Activated T-cell treated with anti-CD3 and anti-CD28 coated beads, Interleukin-2, amount 50 U/mL, for 72 hours (primary cell): ENCODE measurements around the gene PCK1. TPM values are rescaled to one million over a fixed set of nuclear protein-coding genes. Genes with fewer than 3 reads are reported as not detected.

Experiments used
- ATAC-seq, 2 donors: fragments of 150-1000 bp; cut with Tn5 transposase; replicated peaks in 1 of 2; 2 replicates each; pipeline ENCODE4 v1.10.0; 2021; ENCODE audit warnings: moderate library complexity in 2 of 2, mild to moderate bottlenecking in 1 of 2
- DNase-seq, 2 donors: peaks; one replicate each; pipeline ENCODE4 v3.0.0; 2021 to 2022; ENCODE audit warnings: mixed read lengths in 1 of 2
- H3K27ac Mint-ChIP-seq: one replicate; pipeline ENCODE4 v1.8.0; 2022; ENCODE audit warnings: mild to moderate bottlenecking, moderate library complexity, mixed read lengths
- H3K27me3 Mint-ChIP-seq: one replicate; pipeline ENCODE4 v1.8.0; 2022; ENCODE audit warnings: low read depth, mixed read lengths
- H3K36me3 Mint-ChIP-seq, 2 donors: one replicate each; pipeline ENCODE4 v1.8.0; 2022; ENCODE audit warnings: mixed read lengths in 2 of 2, mild to moderate bottlenecking in 1 of 2; ENCODE audit not compliant: insufficient read depth in 2 of 2
- H3K4me1 Mint-ChIP-seq: one replicate; pipeline ENCODE4 v1.8.0; 2022; ENCODE audit warnings: low read depth, mixed read lengths
- H3K4me3 Mint-ChIP-seq, 2 donors: one replicate each; pipeline ENCODE4 v1.8.0; 2022; ENCODE audit warnings: mild to moderate bottlenecking in 2 of 2, mixed read lengths in 2 of 2, moderate library complexity in 2 of 2
- H3K9me3 Mint-ChIP-seq, 2 donors: one replicate each; pipeline ENCODE4 v1.8.0; 2022; ENCODE audit warnings: mixed read lengths in 2 of 2
- total RNA-seq, 2 donors: library from RNA; stranded (reverse); gene quantifications; one replicate each; pipeline ENCODE4 v1.2.3, GENCODE V29; 2022

The PCK1 gene
- total RNA-seq, 2 donors from 2014 or later, result not detected

- peaks cover 42% of the 10 kb centered on the region for H3K27me3 Mint-ChIP-seq
- H3K27ac Mint-ChIP-seq, result no peak overlapping the region
- no peaks in the 10 kb centered on the region for H3K4me1 Mint-ChIP-seq
- no peak overlapping the region for H3K4me3 Mint-ChIP-seq
- DNase-seq (no peak), ATAC-seq (no peak)
- no peaks in the 10 kb centered on the region for H3K9me3 Mint-ChIP-seq
- no peaks in the 10 kb centered on the region for H3K36me3 Mint-ChIP-seq
These were observed 2.2 kb upstream of the PCK1 start for GRCh38 chr20:57558614-57559288.

DNA sequence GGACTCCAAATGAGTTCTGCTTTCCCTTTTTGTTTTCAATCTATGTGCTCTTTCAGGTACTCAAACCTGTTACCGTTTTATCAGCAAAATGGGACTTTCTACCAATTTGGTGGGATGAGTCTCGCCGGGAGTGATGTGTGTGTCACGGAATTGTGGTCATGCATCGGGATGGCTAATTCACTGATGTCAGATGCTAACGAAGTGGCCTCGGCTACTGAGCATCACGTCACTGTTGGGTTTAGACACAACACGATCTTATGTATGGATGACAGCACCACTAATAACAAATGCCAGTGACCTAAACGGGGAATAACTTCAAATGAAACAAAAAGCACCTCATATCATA is 1.6 kb upstream of the PCK1 start:
- no peaks in the 10 kb centered on the region for H3K9me3 Mint-ChIP-seq
- peaks cover 42% of the 10 kb centered on the region for H3K27me3 Mint-ChIP-seq
- H3K27ac Mint-ChIP-seq, result no peak overlapping the region
- H3K36me3 Mint-ChIP-seq, result no peaks in the 10 kb centered on the region
- DNase-seq, result no peak
- no peak for ATAC-seq
- H3K4me3 Mint-ChIP-seq, result no peak overlapping the region
- no peaks in the 10 kb centered on the region for H3K4me1 Mint-ChIP-seq

DNA sequence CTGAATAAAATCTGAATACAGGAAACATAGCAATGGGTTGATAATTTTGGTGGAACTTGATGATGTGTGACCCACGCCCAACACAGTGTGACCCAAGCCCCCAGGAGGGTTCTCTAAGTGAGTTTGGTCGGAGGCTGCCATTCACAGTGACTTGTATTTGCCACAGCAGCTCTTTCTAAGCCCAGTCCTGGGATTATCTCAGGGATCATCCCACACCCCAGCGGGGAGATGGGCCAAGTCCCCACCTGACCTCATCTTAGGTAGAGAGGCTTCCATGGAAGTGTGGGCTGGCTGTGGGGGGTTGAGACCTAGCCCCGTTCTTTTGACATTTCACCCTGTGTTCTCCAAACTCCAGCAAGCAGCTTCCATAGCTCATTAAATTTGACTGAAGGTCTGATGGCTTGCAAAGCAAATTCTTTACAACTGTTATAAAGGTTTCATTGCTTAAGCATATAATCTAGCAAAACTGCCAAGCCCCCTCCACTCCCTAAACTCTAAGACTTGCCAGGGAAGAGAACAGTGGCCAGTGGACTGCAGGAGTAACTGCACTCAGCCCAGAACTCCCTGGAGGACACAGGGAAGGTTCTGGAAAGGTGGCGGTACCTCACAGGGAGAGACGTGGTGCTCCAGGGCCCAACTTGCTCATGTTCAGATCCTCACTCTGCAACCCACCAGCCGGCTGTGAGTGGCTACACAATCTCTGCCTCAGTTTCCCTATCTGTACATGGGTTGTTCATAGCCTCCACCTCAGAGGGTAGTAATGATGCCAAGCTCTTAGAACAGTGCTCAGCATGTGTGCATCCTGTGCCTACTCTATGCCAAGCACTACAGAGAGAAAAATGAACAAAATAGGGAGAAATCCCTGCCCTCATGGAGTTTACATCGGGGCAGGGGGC is 1.0 kb upstream of the PCK1 start:
- no peak for ATAC-seq
- peaks cover 44% of the 10 kb centered on the region for H3K27me3 Mint-ChIP-seq
- H3K9me3 Mint-ChIP-seq, result no peaks in the 10 kb centered on the region
- H3K4me3 Mint-ChIP-seq, result no peak overlapping the region
- no peaks in the 10 kb centered on the region for H3K4me1 Mint-ChIP-seq
- H3K36me3 Mint-ChIP-seq, result no peaks in the 10 kb centered on the region
- H3K27ac Mint-ChIP-seq, result no peak overlapping the region
- DNase-seq, result no peak

DNA sequence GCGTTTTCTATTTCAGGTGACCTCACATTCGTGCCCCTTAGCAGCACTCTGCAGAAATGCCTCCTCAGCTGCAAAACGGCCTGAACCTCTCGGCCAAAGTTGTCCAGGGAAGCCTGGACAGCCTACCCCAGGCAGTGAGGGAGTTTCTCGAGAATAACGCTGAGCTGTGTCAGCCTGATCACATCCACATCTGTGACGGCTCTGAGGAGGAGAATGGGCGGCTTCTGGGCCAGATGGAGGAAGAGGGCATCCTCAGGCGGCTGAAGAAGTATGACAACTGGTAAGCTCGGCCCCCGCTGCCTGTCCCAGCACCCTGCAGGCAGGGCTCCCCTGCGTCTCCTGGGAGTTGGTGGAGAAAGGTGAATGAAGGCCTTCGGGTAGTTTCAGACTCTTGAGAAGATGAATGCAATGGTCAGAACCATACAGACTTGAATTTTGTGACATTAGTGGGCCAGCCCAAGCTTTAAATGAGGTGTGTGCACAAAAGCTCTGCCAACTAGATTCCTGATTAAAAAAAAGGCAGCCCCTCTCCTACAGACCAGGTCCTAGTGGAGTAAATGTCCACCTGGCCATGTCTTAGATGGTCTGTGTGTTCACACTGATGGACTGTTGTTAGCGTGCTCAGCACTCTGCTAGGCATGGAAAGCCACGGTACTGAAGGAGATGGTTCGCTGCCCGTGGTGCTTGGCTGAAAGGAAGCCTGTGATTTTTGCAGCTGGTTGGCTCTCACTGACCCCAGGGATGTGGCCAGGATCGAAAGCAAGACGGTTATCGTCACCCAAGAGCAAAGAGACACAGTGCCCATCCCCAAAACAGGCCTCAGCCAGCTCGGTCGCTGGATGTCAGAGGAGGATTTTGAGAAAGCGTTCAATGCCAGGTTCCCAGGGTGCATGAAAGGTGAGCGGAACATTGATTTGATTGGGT is 708 bp downstream of the PCK1 start:
- H3K36me3 Mint-ChIP-seq, result no peaks in the 10 kb centered on the region
- no peaks in the 10 kb centered on the region for H3K4me1 Mint-ChIP-seq
- DNase-seq (no peak), ATAC-seq (no peak)
- H3K27me3 Mint-ChIP-seq, result peaks cover 45% of the 10 kb centered on the region
- H3K9me3 Mint-ChIP-seq, result no peaks in the 10 kb centered on the region
- no peak overlapping the region for H3K27ac Mint-ChIP-seq
- no peak overlapping the region for H3K4me3 Mint-ChIP-seq

GRCh38 chr20:57562541-57563465 is 1.9 kb downstream of the PCK1 start:
- H3K27ac Mint-ChIP-seq, result no peak overlapping the region
- H3K36me3 Mint-ChIP-seq, result no peaks in the 10 kb centered on the region
- H3K4me1 Mint-ChIP-seq, result no peaks in the 10 kb centered on the region
- ATAC-seq (no peak), DNase-seq (no peak)
- H3K9me3 Mint-ChIP-seq, result no peaks in the 10 kb centered on the region
- H3K27me3 Mint-ChIP-seq, result peaks cover 35% of the 10 kb centered on the region
- no peak overlapping the region for H3K4me3 Mint-ChIP-seq

DNA sequence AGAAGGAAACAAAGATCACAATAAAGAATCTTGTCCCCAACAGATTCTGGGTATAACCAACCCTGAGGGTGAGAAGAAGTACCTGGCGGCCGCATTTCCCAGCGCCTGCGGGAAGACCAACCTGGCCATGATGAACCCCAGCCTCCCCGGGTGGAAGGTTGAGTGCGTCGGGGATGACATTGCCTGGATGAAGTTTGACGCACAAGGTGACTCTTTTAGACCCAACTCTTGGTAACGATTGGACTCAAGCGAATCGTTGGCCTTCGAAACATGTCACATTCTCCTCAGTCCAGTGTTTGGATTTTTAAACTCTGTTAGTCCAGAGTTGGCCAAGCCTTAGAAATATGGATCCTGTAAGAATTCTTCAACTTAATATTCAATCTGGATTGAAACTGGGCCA is 2.6 kb downstream of the PCK1 start:
- no peaks in the 10 kb centered on the region for H3K9me3 Mint-ChIP-seq
- DNase-seq, result no peak
- H3K27me3 Mint-ChIP-seq, result peaks cover 32% of the 10 kb centered on the region
- no peak overlapping the region for H3K27ac Mint-ChIP-seq
- no peaks in the 10 kb centered on the region for H3K4me1 Mint-ChIP-seq
- no peak for ATAC-seq
- H3K36me3 Mint-ChIP-seq, result no peaks in the 10 kb centered on the region
- no peak overlapping the region for H3K4me3 Mint-ChIP-seq

DNA sequence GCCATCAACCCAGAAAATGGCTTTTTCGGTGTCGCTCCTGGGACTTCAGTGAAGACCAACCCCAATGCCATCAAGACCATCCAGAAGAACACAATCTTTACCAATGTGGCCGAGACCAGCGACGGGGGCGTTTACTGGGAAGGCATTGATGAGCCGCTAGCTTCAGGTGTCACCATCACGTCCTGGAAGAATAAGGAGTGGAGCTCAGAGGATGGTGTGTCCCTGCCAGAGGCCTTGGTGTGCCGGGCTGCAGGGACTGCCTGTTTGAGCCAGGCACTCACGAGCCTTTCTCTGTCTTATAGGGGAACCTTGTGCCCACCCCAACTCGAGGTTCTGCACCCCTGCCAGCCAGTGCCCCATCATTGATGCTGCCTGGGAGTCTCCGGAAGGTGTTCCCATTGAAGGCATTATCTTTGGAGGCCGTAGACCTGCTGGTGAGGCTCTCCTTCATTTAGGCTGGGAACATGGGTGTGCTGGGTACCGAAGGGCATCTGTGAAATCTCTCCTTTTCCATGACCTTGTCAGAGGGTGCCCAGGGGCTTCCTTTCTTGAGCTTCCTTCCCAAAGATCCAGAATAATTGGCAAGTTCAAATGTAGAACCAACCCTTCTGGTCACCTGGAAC is 3.4 kb downstream of the PCK1 start:
- H3K4me1 Mint-ChIP-seq, result no peaks in the 10 kb centered on the region
- no peak for DNase-seq
- H3K27ac Mint-ChIP-seq, result no peak overlapping the region
- no peaks in the 10 kb centered on the region for H3K9me3 Mint-ChIP-seq
- no peaks in the 10 kb centered on the region for H3K36me3 Mint-ChIP-seq
- H3K4me3 Mint-ChIP-seq, result no peak overlapping the region
- H3K27me3 Mint-ChIP-seq, result peaks cover 30% of the 10 kb centered on the region
- no peak for ATAC-seq

DNA sequence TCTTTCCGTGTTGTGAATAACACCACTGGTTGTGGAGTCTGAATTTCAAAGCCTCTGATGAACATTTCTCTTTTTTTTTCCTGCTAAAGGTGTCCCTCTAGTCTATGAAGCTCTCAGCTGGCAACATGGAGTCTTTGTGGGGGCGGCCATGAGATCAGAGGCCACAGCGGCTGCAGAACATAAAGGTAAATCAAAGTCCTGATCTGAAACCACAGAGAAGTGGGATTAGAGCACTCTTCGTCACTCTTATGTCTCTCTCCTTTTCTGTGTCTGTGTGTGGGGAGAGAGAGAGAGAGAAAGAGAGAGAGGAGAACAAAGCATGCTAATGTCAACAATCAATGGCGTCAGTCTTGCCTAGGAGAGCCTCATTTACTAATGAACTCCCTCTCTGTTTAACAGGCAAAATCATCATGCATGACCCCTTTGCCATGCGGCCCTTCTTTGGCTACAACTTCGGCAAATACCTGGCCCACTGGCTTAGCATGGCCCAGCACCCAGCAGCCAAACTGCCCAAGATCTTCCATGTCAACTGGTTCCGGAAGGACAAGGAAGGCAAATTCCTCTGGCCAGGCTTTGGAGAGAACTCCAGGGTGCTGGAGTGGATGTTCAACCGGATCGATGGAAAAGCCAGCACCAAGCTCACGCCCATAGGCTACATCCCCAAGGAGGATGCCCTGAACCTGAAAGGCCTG is 4.2 kb downstream of the PCK1 start:
- no peaks in the 10 kb centered on the region for H3K36me3 Mint-ChIP-seq
- no peak overlapping the region for H3K4me3 Mint-ChIP-seq
- H3K27ac Mint-ChIP-seq, result no peak overlapping the region
- ATAC-seq (no peak), DNase-seq (no peak)
- H3K4me1 Mint-ChIP-seq, result no peaks in the 10 kb centered on the region
- H3K27me3 Mint-ChIP-seq, result peaks cover 29% of the 10 kb centered on the region
- H3K9me3 Mint-ChIP-seq, result no peaks in the 10 kb centered on the region

- Mint-ChIP-seq H3K4me1 (no peaks in the 10 kb centered on the region), H3K4me3 (no peak overlapping the region), H3K9me3 (no peaks in the 10 kb centered on the region), H3K27ac (no peak overlapping the region), H3K27me3 (peaks cover 29% of the 10 kb centered on the region), H3K36me3 (no peaks in the 10 kb centered on the region)
- DNase-seq (no peak), ATAC-seq (no peak)
These were observed 5.5 kb downstream of the PCK1 start for GRCh38 chr20:57566399-57566798.

- Mint-ChIP-seq H3K27ac (no peak overlapping the region), H3K36me3 (no peaks in the 10 kb centered on the region), H3K27me3 (peaks cover 26% of the 10 kb centered on the region), H3K9me3 (no peaks in the 10 kb centered on the region), H3K4me1 (no peaks in the 10 kb centered on the region), H3K4me3 (no peak overlapping the region)
- ATAC-seq (no peak), DNase-seq (no peak)
These were observed 6.0 kb downstream of the PCK1 start for GRCh38 chr20:57566803-57567459.

DNA sequence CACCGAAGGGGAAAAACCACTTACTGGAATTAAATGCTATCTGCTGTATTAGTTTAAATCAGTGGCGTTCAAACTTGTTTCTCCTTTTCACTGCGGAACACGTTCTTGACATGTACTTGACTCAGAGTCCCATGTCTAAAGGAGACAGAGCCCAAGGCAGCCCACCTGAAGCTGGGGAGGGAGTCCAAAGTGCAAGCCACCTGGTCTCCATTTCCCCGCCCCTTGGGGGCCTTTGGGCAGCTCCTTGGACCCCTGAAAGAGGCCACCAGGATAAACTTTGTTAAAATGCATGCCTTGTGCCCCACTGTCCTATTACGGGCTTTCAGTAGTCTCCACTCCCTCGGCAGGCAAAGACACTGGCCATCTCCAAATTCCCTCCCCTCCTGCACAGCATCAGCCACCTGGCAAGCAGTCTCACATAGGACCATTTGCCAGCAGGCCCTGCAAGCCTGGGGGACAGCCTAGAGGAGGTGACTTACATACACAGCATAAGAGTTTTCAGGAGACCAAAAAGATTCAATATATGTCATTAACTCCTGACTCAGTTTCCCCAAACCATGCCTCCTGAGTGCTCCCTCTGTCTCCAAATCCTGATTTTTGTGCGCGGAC is 6.7 kb downstream of the PCK1 start:
- no peaks in the 10 kb centered on the region for H3K9me3 Mint-ChIP-seq
- no peaks in the 10 kb centered on the region for H3K36me3 Mint-ChIP-seq
- ATAC-seq (no peak), DNase-seq (no peak)
- no peaks in the 10 kb centered on the region for H3K4me1 Mint-ChIP-seq
- peaks cover 28% of the 10 kb centered on the region for H3K27me3 Mint-ChIP-seq
- no peak overlapping the region for H3K4me3 Mint-ChIP-seq
- H3K27ac Mint-ChIP-seq, result no peak overlapping the region
